Natural killer cell (primary cell): Measurements from ENCODE around the gene KLHL8. TPM values are rescaled to one million over a fixed set of nuclear protein-coding genes. Genes with fewer than 3 reads are reported as not detected.
A peak's percentile ranks its signal among the peaks of the same experiment; 100 is the strongest.

Experiments
- ATAC-seq, 3 donors: fragments of 150-1000 bp in 2 of 3; fragments of 200-7000 bp in 1 of 3; cut with Tn5 transposase; 1 replicate in 1 of 3; 2 replicates in 2 of 3; pipeline ENCODE4 v1.10.0; 2021; ENCODE audit warnings: mild to moderate bottlenecking in 2 of 3, moderate library complexity in 2 of 3
- DNase-seq, 2 donors: peaks; one replicate each; pipeline versions ENCODE4 v3.0.0 to v3.0.0-alpha.2; 2013 to 2021; ENCODE audit warnings: mixed read lengths in 1 of 2
- H3K27ac ChIP-seq: one replicate; pipeline ENCODE4 v1.5.1; 2013; ENCODE audit warnings: mild to moderate bottlenecking, low read length
- H3K27me3 ChIP-seq: one replicate; pipeline ENCODE4 v1.6.1; 2013; ENCODE audit warnings: low read length; ENCODE audit not compliant: control insufficient read depth, insufficient read depth
- H3K36me3 ChIP-seq: one replicate; pipeline ENCODE4 v1.6.1; 2013; ENCODE audit warnings: low read length; ENCODE audit not compliant: control insufficient read depth, insufficient read depth
- H3K4me1 ChIP-seq: one replicate; pipeline ENCODE4 v1.6.1; 2013; ENCODE audit warnings: low read length; ENCODE audit not compliant: control insufficient read depth, insufficient read depth
- H3K4me3 ChIP-seq: one replicate; pipeline ENCODE4 v1.5.1; 2013; ENCODE audit warnings: low read length
- H3K9me3 ChIP-seq: one replicate; pipeline ENCODE4 v1.6.1; 2013; ENCODE audit warnings: low read length; ENCODE audit not compliant: control insufficient read depth, insufficient read depth
- H3K27ac Mint-ChIP-seq, 2 donors: one replicate each; pipeline ENCODE4 v1.8.0; 2022; ENCODE audit warnings: mild to moderate bottlenecking in 2 of 2, mixed read lengths in 2 of 2, moderate library complexity in 1 of 2
- H3K27me3 Mint-ChIP-seq, 2 donors: one replicate each; pipeline ENCODE4 v1.8.0; 2022; ENCODE audit warnings: low read depth in 2 of 2, mixed read lengths in 2 of 2
- H3K36me3 Mint-ChIP-seq: one replicate; pipeline ENCODE4 v1.8.0; 2022; ENCODE audit warnings: mixed read lengths
- H3K4me1 Mint-ChIP-seq, 2 donors: one replicate each; pipeline ENCODE4 v1.8.0; 2022; ENCODE audit warnings: mixed read lengths in 2 of 2
- H3K4me3 Mint-ChIP-seq: one replicate; pipeline ENCODE4 v1.8.0; 2022; ENCODE audit warnings: mild to moderate bottlenecking, moderate library complexity, mixed read lengths
- H3K9me3 Mint-ChIP-seq, 2 donors: one replicate each; pipeline ENCODE4 v1.8.0; 2022; ENCODE audit warnings: mixed read lengths in 2 of 2
- CTCF ChIP-seq: fragments of 200-600 bp; IDR thresholded peaks from one replicate; pipeline ENCODE4 v1.8.0; 2022; ENCODE audit warnings: antibody characterized with exemption
- WGBS: methylation state at CpG from one replicate; pipeline ENCODE4 v1.1.7; 2013; ENCODE audit warnings: missing lambda C conversion rate; ENCODE audit not compliant: insufficient coverage; 5-methylcytosine and 5-hydroxymethylcytosine counted together
- intact Hi-C: fragments of 100-400 bp; cut with micrococcal nuclease; formaldehyde crosslinking; loops from one replicate; pipeline ENCODE4 v1.14.2; 2022
- total RNA-seq, 4 donors: library from RNA; stranded (reverse); fragments of 120-200 nt in 1 of 4; gene quantifications; one replicate each; pipeline versions ENCODE4 v1.2.3 to v1.2.4, GENCODE V29; 2013 to 2022

Gene KLHL8
- total RNA-seq, 3 donors from 2014 or later (not counting 1 experiment from before 2014, with no cell fraction given) = 8.3 to 11.2 (median 9.1) TPM

GRCh38 chr4:87120411-87121162, 99.8 kb downstream of the KLHL8 start:
- peaks cover 18% of the 10 kb centered on the region for H3K36me3 Mint-ChIP-seq
- peak overlapping the region in 1 of 2 donors; percentile 53 for H3K27ac Mint-ChIP-seq
- DNase-seq (no peak), ATAC-seq (no peak)
- no peak for TF ChIP-seq CTCF
- WGBS = 97% methylated on average over 18 of the region's 18 CpGs
- H3K27ac ChIP-seq = no peak overlapping the region
- no peak overlapping the region for H3K4me3 Mint-ChIP-seq
- no peaks in the 10 kb centered on the region for H3K27me3 ChIP-seq
- peaks cover 46% of the 10 kb centered on the region for H3K36me3 ChIP-seq
- intact Hi-C loops = no loop called here
- H3K4me1 ChIP-seq = no peaks in the 10 kb centered on the region
- no peaks in the 10 kb centered on the region for H3K9me3 Mint-ChIP-seq
- no peaks in the 10 kb centered on the region for H3K27me3 Mint-ChIP-seq
- H3K4me1 Mint-ChIP-seq = peaks cover 24 to 26% of the 10 kb centered on the region in 2 donors
- H3K4me3 ChIP-seq = no peak overlapping the region
- no peaks in the 10 kb centered on the region for H3K9me3 ChIP-seq

GRCh38 chr4:87120010-87120409, 100.4 kb downstream of the KLHL8 start:
- intact Hi-C loops = no loop called here
- Histone ChIP-seq H3K27me3 (no peaks in the 10 kb centered on the region), H3K9me3 (no peaks in the 10 kb centered on the region), H3K36me3 (peaks cover 45% of the 10 kb centered on the region), H3K4me1 (no peaks in the 10 kb centered on the region), H3K4me3 (no peak overlapping the region), H3K27ac (no peak overlapping the region)
- DNase-seq (no peak), ATAC-seq (no peak)
- H3K36me3 Mint-ChIP-seq = peaks cover 12% of the 10 kb centered on the region
- H3K9me3 Mint-ChIP-seq = no peaks in the 10 kb centered on the region
- no peak overlapping the region for H3K4me3 Mint-ChIP-seq
- no peak for TF ChIP-seq CTCF
- H3K27me3 Mint-ChIP-seq = no peaks in the 10 kb centered on the region
- peak overlapping the region in 1 of 2 donors; percentile 33 for H3K27ac Mint-ChIP-seq
- H3K4me1 Mint-ChIP-seq = peaks cover 24 to 25% of the 10 kb centered on the region in 2 donors
- 86% methylated on average over 4 of the region's 4 CpGs for WGBS

GRCh38 chr4:87118826-87119225, 101.6 kb downstream of the KLHL8 start:
- Mint-ChIP-seq H3K4me3 (no peak overlapping the region), H3K36me3 (peaks cover 7% of the 10 kb centered on the region), H3K9me3 (no peaks in the 10 kb centered on the region), H3K27me3 (no peaks in the 10 kb centered on the region), H3K27ac (peak overlapping the region; percentile 14 to 33), H3K4me1 (peaks cover 20 to 24% of the 10 kb centered on the region in 2 donors)
- H3K36me3 ChIP-seq = peaks cover 44% of the 10 kb centered on the region
- ATAC-seq (peak in 1 of 3 donors; percentile 55), DNase-seq (no peak)
- H3K4me1 ChIP-seq = no peaks in the 10 kb centered on the region
- no peak for TF ChIP-seq CTCF
- WGBS = 100% methylated on average over 2 of the region's 2 CpGs
- no peaks in the 10 kb centered on the region for H3K9me3 ChIP-seq
- H3K27me3 ChIP-seq = no peaks in the 10 kb centered on the region
- intact Hi-C loops = no loop called here
- H3K27ac ChIP-seq = no peak overlapping the region
- no peak overlapping the region for H3K4me3 ChIP-seq
